GM21825 (cell line): ENCODE measurements around the gene TRPM1.

Experiments used
- ATAC-seq: cut with Tn5 transposase; IDR thresholded peaks from one replicate; pipeline ENCODE4 v1.9.1; 2021; ENCODE audit warnings: mild to moderate bottlenecking, moderate library complexity; ENCODE audit not compliant: unreplicated experiment

TRPM1 gene

GRCh38 chr15:30985081-30985531 lies 116.4 kb downstream of the TRPM1 start:
- ATAC-seq: no peak

GRCh38 chr15:30984542-30984941 lies 117.0 kb downstream of the TRPM1 start:
- ATAC-seq: no peak

GRCh38 chr15:30984118-30984517 lies 117.4 kb downstream of the TRPM1 start:
- ATAC-seq: no peak

GRCh38 chr15:30979457-30979856 lies 122.1 kb downstream of the TRPM1 start:
- ATAC-seq: no peak

- no peak for ATAC-seq
These were observed 123.2 kb downstream of the TRPM1 start for GRCh38 chr15:30978328-30978727.

- no peak for ATAC-seq
These were observed 127.4 kb downstream of the TRPM1 start for GRCh38 chr15:30974112-30974511.

- ATAC-seq: no peak
These were observed 128.1 kb downstream of the TRPM1 start for GRCh38 chr15:30973379-30973778.

- no peak for ATAC-seq
These were observed 131.8 kb downstream of the TRPM1 start for GRCh38 chr15:30969724-30970123.

GRCh38 chr15:30963681-30964080 lies 137.8 kb downstream of the TRPM1 start:
- no peak for ATAC-seq

GRCh38 chr15:30962659-30963058 lies 138.9 kb downstream of the TRPM1 start:
- ATAC-seq: no peak

GRCh38 chr15:30962079-30962478 lies 139.4 kb downstream of the TRPM1 start:
- no peak for ATAC-seq

- ATAC-seq: no peak
These were observed 143.3 kb downstream of the TRPM1 start for GRCh38 chr15:30958219-30958618.

- ATAC-seq: no peak
These were observed 145.1 kb downstream of the TRPM1 start for GRCh38 chr15:30956216-30957124.

- ATAC-seq: no peak
These were observed 146.9 kb downstream of the TRPM1 start for GRCh38 chr15:30954674-30955073.

GRCh38 chr15:30953731-30954378 lies 147.7 kb downstream of the TRPM1 start:
- no peak for ATAC-seq

GRCh38 chr15:30953183-30953582 lies 148.3 kb downstream of the TRPM1 start:
- ATAC-seq: no peak
